Measurements from ENCODE around the gene KRTAP4-8.
"Not testable (repeated sequence)": the region's sequence is repeated elsewhere in the genome, so short reads cannot be mapped to it uniquely, and the experiment has no call there.

KRTAP4-8 gene

GRCh38 chr17:41064301-41064700 is 33.6 kb downstream of the KRTAP4-8 start:
- no peak for DNase-seq

- DNase-seq: no peak
Measured at GRCh38 chr17:41063449-41063848, 34.5 kb downstream of the KRTAP4-8 start.

DNA sequence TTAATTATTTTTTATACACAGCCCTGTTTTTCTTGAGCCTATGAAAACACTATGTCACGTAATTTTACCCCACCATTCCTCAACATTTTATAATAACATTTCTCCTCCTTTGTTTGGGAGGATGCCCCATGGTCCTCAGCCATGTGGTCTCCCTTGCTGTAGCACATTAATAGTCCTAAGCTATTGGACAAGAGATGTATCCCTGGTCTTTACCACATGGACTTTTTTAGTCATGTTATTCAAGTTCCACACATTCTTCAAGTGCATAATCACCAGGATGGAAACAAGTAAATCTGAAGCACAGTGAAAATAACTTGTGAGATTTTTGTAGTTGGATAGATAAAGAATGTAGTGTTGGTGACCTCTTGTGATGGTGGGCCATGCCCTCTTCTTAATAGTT is 36.0 kb downstream of the KRTAP4-8 start:
- DNase-seq: no peak

DNA sequence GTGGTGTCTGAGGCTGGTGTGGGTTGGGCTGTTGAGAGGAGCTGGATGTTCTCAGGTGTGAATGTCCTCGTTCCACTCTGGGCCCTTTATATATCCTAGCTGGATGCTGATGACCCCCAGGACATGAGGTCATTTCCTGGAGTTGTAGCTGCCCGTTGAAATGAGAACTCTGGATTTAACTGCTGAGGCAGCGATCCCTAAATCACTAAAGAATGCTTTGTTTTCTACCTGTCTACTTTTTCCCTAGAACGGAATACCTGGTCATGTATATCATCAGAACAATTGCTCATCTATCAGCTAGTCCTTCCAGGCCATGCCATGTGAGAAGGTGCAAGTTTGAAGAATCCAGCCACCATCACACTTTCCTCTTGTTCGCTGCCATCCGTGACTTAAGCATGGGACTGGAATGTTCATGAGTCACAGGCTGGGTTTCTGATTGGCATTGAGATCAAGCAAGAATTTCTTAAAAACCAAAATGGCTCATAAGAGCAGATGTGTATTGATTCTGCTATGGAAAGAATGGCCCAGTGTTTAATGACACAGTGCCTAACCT is 37.8 kb downstream of the KRTAP4-8 start, which contains the start of gene KRTAP2-3:
Gene KRTAP2-3, minus strand, starts transcription at position 63 of the 553 bp plus-strand sequence. CDS start 64 bp downstream, outside the sequence.
- DNase-seq: no peak

DNA sequence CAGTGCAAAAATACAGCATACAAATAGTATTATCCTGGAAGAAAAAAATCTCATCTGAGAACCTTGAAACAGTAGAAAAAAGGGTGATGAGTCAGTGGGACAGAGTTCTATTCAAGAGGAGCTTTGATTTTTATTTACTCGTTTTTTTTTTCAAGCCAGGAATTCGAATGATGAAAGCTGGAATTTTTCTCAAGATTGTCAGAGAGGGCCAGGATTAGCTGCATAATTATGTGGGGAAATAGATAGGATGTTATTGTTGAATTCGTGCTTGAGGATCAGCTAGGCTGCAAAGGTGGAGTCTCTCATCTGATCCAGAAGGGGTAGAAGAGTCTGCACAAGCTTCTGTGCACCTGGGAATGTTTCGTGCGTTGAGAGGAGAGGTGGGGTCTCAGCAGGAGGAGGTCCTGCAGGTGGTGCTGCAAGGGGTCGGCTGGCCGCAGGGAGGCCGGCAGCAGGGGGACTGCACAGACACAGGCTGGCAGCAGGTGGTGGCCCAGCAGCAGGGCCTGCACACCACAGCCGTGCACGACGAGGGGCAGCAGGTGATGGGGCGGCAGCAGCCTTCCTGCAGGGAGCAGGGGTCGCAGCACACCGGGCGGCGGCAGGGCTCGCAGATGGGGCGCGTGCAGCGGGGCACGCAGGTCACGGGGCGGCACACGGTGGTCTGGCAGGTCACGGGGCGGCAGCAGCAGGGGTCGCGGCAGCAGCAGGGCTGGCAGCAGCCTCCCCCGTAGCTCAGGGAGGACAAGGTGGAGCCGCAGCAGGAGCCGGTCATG is 38.5 kb downstream of the KRTAP4-8 start:
- DNase-seq: not testable (repeated sequence)

DNA sequence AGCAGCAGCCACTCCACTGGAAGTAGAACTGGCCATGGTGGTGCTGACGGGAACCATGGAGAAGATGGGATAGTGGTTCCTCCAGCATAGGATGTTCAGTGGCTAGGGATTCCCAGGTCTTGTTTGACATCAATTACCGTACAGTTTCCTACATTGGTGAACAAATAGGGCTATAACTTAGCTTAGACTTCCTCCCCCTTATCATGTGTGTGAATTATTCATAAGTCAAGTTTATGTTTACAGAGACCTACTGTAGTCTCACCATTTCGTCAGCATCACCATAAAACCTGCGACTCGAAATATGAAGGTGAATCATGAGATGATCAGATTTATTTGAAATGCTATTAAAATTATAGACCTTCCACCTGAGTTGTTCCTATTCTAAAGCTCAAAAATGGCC is 39.2 kb downstream of the KRTAP4-8 start:
- DNase-seq: no peak

DNA sequence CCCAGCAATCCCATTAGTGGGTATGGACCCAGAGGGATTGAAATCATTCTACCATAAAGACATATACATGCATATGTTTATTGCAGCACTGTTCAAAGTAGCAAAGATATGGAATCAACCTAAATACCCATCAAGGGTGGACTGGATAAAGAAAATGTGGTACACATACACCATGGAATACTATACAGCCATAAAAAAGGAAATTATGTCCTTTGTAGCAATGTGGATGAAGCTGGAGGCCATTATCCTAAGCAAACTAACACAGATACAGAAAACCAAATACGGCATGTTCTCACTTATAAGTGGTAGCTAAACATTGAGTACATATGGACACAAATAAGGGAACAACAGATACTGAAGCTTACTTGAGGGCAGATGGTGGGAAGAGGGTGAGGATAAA is 40.4 kb downstream of the KRTAP4-8 start:
- DNase-seq: no peak

DNA sequence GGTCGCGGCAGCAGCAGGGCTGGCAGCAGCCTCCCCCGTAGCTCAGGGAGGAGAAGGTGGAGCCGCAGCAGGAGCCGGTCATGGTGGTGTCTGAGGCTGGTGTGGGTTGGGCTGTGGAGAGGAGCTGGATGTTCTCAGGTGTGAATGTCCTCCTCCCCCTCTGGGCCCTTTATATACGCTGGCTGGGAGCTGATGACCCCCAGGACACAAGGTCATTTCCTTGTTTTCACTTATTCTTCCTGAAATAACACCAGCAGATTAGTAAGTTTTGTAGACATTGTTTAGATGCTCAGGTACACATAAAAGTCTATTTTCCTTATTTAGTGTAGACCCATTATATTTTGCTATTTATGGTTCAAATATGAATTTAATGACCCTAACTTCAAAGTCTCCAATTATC is 42.8 kb downstream of the KRTAP4-8 start, which contains the start of gene KRTAP2-2:
Gene KRTAP2-2, minus strand, starts transcription at position 101 of the 400 bp plus-strand sequence. Its CDS starts 19 bp downstream, at position 82.
- not testable (repeated sequence) for DNase-seq

DNA sequence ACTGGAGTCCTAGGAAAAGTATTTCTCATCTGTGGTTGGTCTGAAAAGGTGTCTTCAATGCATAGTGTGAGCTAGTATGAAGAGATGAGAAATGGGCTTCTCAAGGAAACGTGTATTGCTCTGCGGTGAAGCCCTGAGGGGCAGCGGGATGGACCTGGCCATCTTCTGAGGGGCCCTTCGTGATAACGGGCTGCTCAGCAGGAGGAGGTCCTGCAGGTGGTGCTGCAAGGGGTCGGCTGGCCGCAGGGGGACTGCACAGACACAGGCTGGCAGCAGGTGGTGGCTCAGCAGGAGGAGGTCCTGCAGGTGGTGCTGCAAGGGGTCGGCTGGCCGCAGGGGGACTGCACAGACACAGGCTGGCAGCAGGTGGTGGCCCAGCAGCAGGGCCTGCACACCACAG is 43.4 kb downstream of the KRTAP4-8 start:
- not testable (repeated sequence) for DNase-seq

- DNase-seq: no peak
Measured at GRCh38 chr17:41054025-41054424, 43.9 kb downstream of the KRTAP4-8 start.

DNA sequence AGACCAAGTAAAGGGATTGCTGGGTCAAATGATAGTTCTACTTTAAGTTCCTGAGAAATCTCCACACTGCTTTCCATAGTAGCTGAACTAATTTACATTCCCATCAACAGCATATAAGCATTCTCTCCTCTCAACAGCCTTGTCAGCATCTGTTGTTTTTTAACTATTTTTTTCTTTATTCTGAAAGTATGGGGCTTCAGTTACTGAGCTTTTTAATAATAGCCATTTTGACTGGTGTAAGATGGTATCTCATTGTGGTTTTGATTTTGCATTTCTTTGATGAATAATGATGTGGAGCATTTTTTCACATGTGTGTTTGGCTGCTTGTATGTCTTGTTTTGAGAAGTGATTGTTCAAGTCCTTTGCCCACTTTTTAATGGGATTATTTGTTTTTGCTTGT is 45.4 kb downstream of the KRTAP4-8 start:
- DNase-seq: peak; percentile 38

GRCh38 chr17:41049110-41049509 is 48.8 kb downstream of the KRTAP4-8 start:
- DNase-seq: no peak

DNA sequence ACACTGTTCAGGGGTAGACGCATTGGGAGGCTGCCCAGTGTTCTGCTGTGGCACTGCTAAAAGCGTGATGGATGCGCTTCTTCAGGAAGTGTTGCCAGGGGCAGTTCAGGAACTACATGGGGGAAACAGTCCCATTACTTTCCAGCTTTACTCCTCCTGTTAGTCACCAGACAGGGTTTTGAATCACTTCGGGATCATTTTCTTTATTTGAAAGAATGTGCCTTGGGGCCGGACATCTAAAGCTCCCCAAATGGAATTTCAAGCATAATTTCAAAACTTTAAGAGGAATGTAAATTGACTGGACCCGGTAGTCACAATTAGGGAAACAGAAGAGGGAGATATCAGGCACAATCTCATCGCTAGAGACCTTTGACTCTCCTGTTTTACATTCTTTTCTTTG is 49.5 kb downstream of the KRTAP4-8 start:
- no peak for DNase-seq

All from NCI-H526 treated with DMSO at 0.1 percent for 48 hours (cell line).